Measurements from ENCODE around the gene EIF4EBP3. TPM values are rescaled to one million over a fixed set of nuclear protein-coding genes. Genes with fewer than 3 reads are reported as not detected.

Gene EIF4EBP3
- total and polyA plus RNA-seq, 9 of the 15 experiments (the other 6 are each of a cell fraction or from before 2014, with no cell fraction given) = 1.3 to 7.5 (median 3.8) TPM

DNA sequence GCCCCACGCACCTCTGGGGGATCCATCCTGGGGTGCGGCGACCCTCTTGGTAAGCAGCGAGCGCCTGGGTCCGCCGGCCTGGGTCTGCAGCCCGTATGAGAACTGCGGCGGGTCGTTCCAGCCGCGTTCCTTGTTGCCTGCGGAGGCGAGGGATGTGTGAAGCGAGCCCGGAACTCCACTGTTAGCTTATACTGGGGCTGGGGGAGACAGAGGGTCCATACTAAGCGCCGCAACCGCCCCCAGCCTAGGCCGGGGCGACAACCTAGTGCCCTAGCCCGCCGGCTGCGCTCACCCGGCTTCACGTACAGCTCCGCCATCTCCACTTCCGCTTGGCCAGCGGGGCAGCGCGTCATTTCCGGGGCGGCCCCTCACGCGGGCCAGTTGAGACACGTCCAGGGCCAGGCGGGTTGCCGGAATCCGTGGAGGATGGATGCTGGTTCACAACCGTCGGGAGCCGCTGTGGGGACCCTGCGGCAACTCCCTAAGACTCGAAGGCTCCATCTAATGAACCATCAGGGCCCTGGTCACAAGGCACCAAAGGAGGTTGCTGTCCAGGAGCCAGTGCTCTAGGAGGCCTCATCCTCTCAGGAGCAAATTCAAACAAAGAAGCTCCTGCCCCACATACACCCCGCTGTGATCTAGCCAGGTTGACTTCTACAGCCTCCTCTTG, 9.8 kb downstream of the EIF4EBP3 start, which contains the start of gene SRA1 (continued):
- no peak for TF ChIP-seq GTF2A2 (tag; IDR thresholded peaks at IDR 0.05)
- TF ChIP-seq, protein P1, sequence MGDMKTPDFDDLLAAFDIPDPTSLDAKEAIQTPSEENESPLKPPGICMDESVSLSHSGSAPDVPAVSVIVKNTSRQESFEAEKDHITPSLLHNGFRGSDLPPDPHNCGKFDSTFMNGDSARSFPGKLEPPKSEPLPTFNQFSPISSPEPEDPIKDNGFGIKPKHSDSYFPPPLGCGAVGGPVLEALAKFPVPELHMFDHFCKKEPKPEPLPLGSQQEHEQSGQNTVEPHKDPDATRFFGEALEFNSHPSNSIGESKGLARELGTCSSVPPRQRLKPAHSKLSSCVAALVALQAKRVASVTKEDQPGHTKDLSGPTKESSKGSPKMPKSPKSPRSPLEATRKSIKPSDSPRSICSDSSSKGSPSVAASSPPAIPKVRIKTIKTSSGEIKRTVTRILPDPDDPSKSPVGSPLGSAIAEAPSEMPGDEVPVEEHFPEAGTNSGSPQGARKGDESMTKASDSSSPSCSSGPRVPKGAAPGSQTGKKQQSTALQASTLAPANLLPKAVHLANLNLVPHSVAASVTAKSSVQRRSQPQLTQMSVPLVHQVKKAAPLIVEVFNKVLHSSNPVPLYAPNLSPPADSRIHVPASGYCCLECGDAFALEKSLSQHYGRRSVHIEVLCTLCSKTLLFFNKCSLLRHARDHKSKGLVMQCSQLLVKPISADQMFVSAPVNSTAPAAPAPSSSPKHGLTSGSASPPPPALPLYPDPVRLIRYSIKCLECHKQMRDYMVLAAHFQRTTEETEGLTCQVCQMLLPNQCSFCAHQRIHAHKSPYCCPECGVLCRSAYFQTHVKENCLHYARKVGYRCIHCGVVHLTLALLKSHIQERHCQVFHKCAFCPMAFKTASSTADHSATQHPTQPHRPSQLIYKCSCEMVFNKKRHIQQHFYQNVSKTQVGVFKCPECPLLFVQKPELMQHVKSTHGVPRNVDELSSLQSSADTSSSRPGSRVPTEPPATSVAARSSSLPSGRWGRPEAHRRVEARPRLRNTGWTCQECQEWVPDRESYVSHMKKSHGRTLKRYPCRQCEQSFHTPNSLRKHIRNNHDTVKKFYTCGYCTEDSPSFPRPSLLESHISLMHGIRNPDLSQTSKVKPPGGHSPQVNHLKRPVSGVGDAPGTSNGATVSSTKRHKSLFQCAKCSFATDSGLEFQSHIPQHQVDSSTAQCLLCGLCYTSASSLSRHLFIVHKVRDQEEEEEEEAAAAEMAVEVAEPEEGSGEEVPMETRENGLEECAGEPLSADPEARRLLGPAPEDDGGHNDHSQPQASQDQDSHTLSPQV (IDR thresholded peaks at IDR 0.05) = no peak; the same call in 1 of the 2 replicates
- no peak for TF ChIP-seq CBX2 (IDR thresholded peaks at IDR 0.05; ENCODE audit: insufficient read depth, low read length, poor library complexity, severe bottlenecking)
- TF ChIP-seq ZFP36 (IDR thresholded peaks at IDR 0.05; ENCODE audit: low read depth, low read length, partially characterized antibody) = no peak
- no peak for TF ChIP-seq SMAD3 (CRISPR knock-in tag; conservative IDR thresholded peaks at IDR 0.05)
- TF ChIP-seq STAG1 (CRISPR knock-in tag; IDR thresholded peaks at IDR 0.05; ENCODE audit: borderline replicate concordance) = no peak
- TF ChIP-seq SUPT5H (IDR thresholded peaks at IDR 0.05) = peak; percentile 96
- TF ChIP-seq POU5F1 (IDR thresholded peaks at IDR 0.05; ENCODE audit: borderline replicate concordance, low read depth, low read length, partially characterized antibody) = no peak
- no peak for TF ChIP-seq ZNF184 (CRISPR knock-in tag; IDR thresholded peaks at IDR 0.05)
- TF ChIP-seq ESRRB (CRISPR knock-in tag; IDR thresholded peaks at IDR 0.05; ENCODE audit: borderline replicate concordance) = no peak
- no peak for TF ChIP-seq MCM5 (IDR thresholded peaks at IDR 0.05; ENCODE audit: low read depth)
- no peak for TF ChIP-seq ZNF431 (CRISPR knock-in tag; IDR thresholded peaks at IDR 0.05)
- peak; percentile 71; the same call in 1 of the 2 replicates for TF ChIP-seq CBX1 (IDR thresholded peaks at IDR 0.05; ENCODE audit: low read depth)
- no peak for TF ChIP-seq EGR1 (conservative IDR thresholded peaks at IDR 0.05)
- no peak for TF ChIP-seq TRIM28 (IDR thresholded peaks at IDR 0.05)
- no peak for TF ChIP-seq MCM2 (IDR thresholded peaks at IDR 0.05; ENCODE audit: low read depth)
- TF ChIP-seq, protein P2, sequence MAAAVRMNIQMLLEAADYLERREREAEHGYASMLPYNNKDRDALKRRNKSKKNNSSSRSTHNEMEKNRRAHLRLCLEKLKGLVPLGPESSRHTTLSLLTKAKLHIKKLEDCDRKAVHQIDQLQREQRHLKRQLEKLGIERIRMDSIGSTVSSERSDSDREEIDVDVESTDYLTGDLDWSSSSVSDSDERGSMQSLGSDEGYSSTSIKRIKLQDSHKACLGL (CRISPR knock-in tag; IDR thresholded peaks at IDR 0.05; ENCODE audit: borderline replicate concordance, poor library complexity, severe bottlenecking) = no peak
- no peak for TF ChIP-seq ILK (tag; IDR thresholded peaks at IDR 0.05; ENCODE audit: borderline replicate concordance, low read depth)
- TF ChIP-seq GABPB2 (CRISPR knock-in tag; conservative IDR thresholded peaks at IDR 0.05) = no peak
- TF ChIP-seq FOSL1 (tag; conservative IDR thresholded peaks at IDR 0.05) = 0 out of 2 replicates have a peak, but pooled peaks have one; percentile 26
- TF ChIP-seq ZNF551 (CRISPR knock-in tag; IDR thresholded peaks at IDR 0.05) = no peak
- TF ChIP-seq BRF1 (IDR thresholded peaks at IDR 0.05; ENCODE audit: borderline replicate concordance, extremely low read depth, insufficient read length) = no peak
- no peak for TF ChIP-seq ZSCAN32 (CRISPR knock-in tag; IDR thresholded peaks at IDR 0.05)
- no peak for TF ChIP-seq SMARCE1 (IDR thresholded peaks at IDR 0.05)
- TF ChIP-seq PCBP1 (IDR thresholded peaks at IDR 0.05; ENCODE audit: low read depth, low read length, poor library complexity, severe bottlenecking) = peak; percentile 32
